Transverse colon (tissue), 4 donors: Measurements from ENCODE around the gene SLC16A1. TPM values are rescaled to one million over a fixed set of nuclear protein-coding genes. Genes with fewer than 3 reads are reported as not detected.

ENCODE experiments used
- DNase-seq: peaks from one replicate; pipeline ENCODE4 v3.0.0-alpha.2; 2019
- H3K27ac ChIP-seq, 4 donors: fragments of 200-600 bp; sonication (generic); 2 replicates each; pipeline ENCODE4 v1.5.1; 2016 to 2018; ENCODE audit warnings: inconsistent platforms in 4 of 4
- H3K27me3 ChIP-seq: fragments of 200-600 bp; sonication (generic); 2 replicates; pipeline ENCODE4 v1.5.1; 2017; ENCODE audit warnings: inconsistent platforms
- H3K36me3 ChIP-seq, 4 donors: fragments of 200-600 bp; sonication (generic); 2 replicates each; pipeline ENCODE4 v1.5.1; 2017 to 2019; ENCODE audit warnings: inconsistent platforms in 4 of 4
- H3K4me1 ChIP-seq, 4 donors: fragments of 200-600 bp; sonication (generic); 2 replicates each; pipeline ENCODE4 v1.5.1; 2017 to 2020; ENCODE audit warnings: inconsistent platforms in 4 of 4
- H3K4me3 ChIP-seq, 4 donors: fragments of 200-600 bp; sonication (generic); 1 replicate in 1 of 4; 2 replicates in 3 of 4; pipeline versions ENCODE4 v1.5.1 to v1.6.1; 2017 to 2019; ENCODE audit warnings: inconsistent platforms in 4 of 4
- H3K9me3 ChIP-seq, 2 donors: fragments of 200-600 bp; sonication (generic); 2 replicates each; pipeline ENCODE4 v1.5.1; 2017 to 2019; ENCODE audit warnings: inconsistent platforms in 2 of 2
- CTCF ChIP-seq, 5 experiments: fragments of 200-600 bp in 3 of 5; fragments of 450-650 bp in 2 of 5; sonication (generic) in 3 of 5; IDR thresholded peaks; 1 replicate in 2 of 5; 2 replicates in 3 of 5; pipeline ENCODE4 v1.5.1; 2016 to 2017; ENCODE audit warnings: antibody characterized with exemption in 5 of 5, inconsistent platforms in 3 of 5, mild to moderate bottlenecking in 2 of 5, moderate library complexity in 1 of 5
- EP300 ChIP-seq: sonication (generic); formaldehyde crosslinking; IDR thresholded peaks from one replicate; pipeline ENCODE4 v1.6.1; 2017; ENCODE audit warnings: antibody characterized with exemption, low read depth
- POLR2A ChIP-seq: fragments of 450-650 bp; IDR thresholded peaks from one replicate; pipeline ENCODE4 v1.6.1; 2016; ENCODE audit warnings: antibody characterized with exemption, mild to moderate bottlenecking, moderate library complexity
- POLR2AphosphoS5 ChIP-seq, 3 donors: sonication (generic); formaldehyde crosslinking; IDR thresholded peaks; one replicate each; pipeline ENCODE4 v1.6.1; 2016; ENCODE audit warnings: antibody characterized with exemption in 3 of 3
- WGBS, 2 donors: methylation state at CpG; one replicate each; pipeline ENCODE4 v1.1.5; 2018; ENCODE audit warnings: low coverage in 1 of 2; 5-methylcytosine and 5-hydroxymethylcytosine counted together
- in situ Hi-C, 4 donors: fragments of 200-750 bp; cut with MboI; loops; one replicate each; pipeline versions ENCODE4 v1.15.0 to v1.15.1; 2017; ENCODE audit warnings: low sequenced_read_pairs in 3 of 4, low pct_ligation_motif_present in 1 of 4, low pct_unique_long_range_greater_than_20kb in 1 of 4
- intact Hi-C: fragments of 100-400 bp; cut with DNase I; formaldehyde crosslinking; loops from one replicate; pipeline ENCODE4 v1.15.1; 2023; ENCODE audit warnings: low total_unique reads
- total RNA-seq, 4 donors: library from RNA; depleted of rRNA; stranded (reverse); fragments of >200 nt; gene quantifications; one replicate each; pipeline ENCODE4 v1.1.0, GENCODE V29; 2016

SLC16A1 gene
- total RNA-seq, 4 donors from 2014 or later: 21.5 to 177 (median 109) TPM

GRCh38 chr1:112902221-112902620 lies 53.8 kb downstream of the SLC16A1 start:
- no peak overlapping the region for H3K4me3 ChIP-seq
- no peaks in the 10 kb centered on the region for H3K27me3 ChIP-seq
- no peak for TF ChIP-seq EP300
- no peak for TF ChIP-seq POLR2AphosphoS5 (IDR thresholded peaks at IDR 0.05)
- no peak for TF ChIP-seq POLR2A
- no peak for TF ChIP-seq CTCF (IDR thresholded peaks at IDR 0.05)
- no peak overlapping the region for H3K27ac ChIP-seq
- intact Hi-C loops: no loop called here
- in situ Hi-C loops: no loop called here
- H3K9me3 ChIP-seq: no peaks in the 10 kb centered on the region
- peaks cover 6 to 36% (median 21%) of the 10 kb centered on the region in 4 donors for H3K4me1 ChIP-seq
- no peak for DNase-seq
- H3K36me3 ChIP-seq: no peaks in the 10 kb centered on the region

- TF ChIP-seq EP300: no peak
- no peak for TF ChIP-seq POLR2A
- no peaks in the 10 kb centered on the region for H3K27me3 ChIP-seq
- no peaks in the 10 kb centered on the region for H3K36me3 ChIP-seq
- intact Hi-C loops (no loop called here), in situ Hi-C loops (no loop called here)
- H3K4me3 ChIP-seq: no peak overlapping the region
- no peak for DNase-seq
- H3K27ac ChIP-seq: no peak overlapping the region
- H3K9me3 ChIP-seq: peaks cover 2 to 3% of the 10 kb centered on the region in 2 donors
- 75 to 83% methylated on average over 2 of the region's 2 CpGs for WGBS, 2 donors
- H3K4me1 ChIP-seq: peaks cover 5 to 31% (median 19%) of the 10 kb centered on the region in 4 donors
Observed at GRCh38 chr1:112901387-112901786, 54.6 kb downstream of the SLC16A1 start.

- DNase-seq: no peak
- intact Hi-C loops (no loop called here), in situ Hi-C loops (no loop called here)
- Histone ChIP-seq H3K4me1 (no peaks in the 10 kb centered on the region), H3K27me3 (no peaks in the 10 kb centered on the region), H3K27ac (no peak overlapping the region), H3K4me3 (no peak overlapping the region), H3K36me3 (no peaks in the 10 kb centered on the region), H3K9me3 (peaks cover 10 to 24% of the 10 kb centered on the region in 2 donors)
- TF ChIP-seq POLR2A: no peak
- no peak for TF ChIP-seq EP300
- TF ChIP-seq CTCF (IDR thresholded peaks at IDR 0.05): no peak
- no peak for TF ChIP-seq POLR2AphosphoS5 (IDR thresholded peaks at IDR 0.05)
Observed at GRCh38 chr1:112896783-112897182, 59.2 kb downstream of the SLC16A1 start.

GRCh38 chr1:112894561-112895011 lies 61.4 kb downstream of the SLC16A1 start:
- TF ChIP-seq POLR2A: no peak
- no peak for TF ChIP-seq POLR2AphosphoS5 (IDR thresholded peaks at IDR 0.05)
- no peak for TF ChIP-seq CTCF (IDR thresholded peaks at IDR 0.05)
- no peak for TF ChIP-seq EP300
- Histone ChIP-seq H3K4me1 (no peaks in the 10 kb centered on the region), H3K36me3 (no peaks in the 10 kb centered on the region), H3K27ac (no peak overlapping the region), H3K27me3 (no peaks in the 10 kb centered on the region), H3K4me3 (no peak overlapping the region), H3K9me3 (peaks cover 10 to 24% of the 10 kb centered on the region in 2 donors)
- intact Hi-C loops: no loop called here
- 94 to 100% methylated on average over 1 to 23 of the region's 35 CpGs for WGBS, 2 donors
- no peak for DNase-seq
- in situ Hi-C loops: no loop called here

GRCh38 chr1:112894010-112894292 lies 62.0 kb downstream of the SLC16A1 start:
- 93 to 97% methylated on average over 3 of the region's 3 CpGs for WGBS, 2 donors

More at GRCh38 chr1:112894010-112894292, 62.0 kb downstream of the SLC16A1 start:
- H3K27me3 ChIP-seq: no peaks in the 10 kb centered on the region
- H3K27ac ChIP-seq: no peak overlapping the region
- no peak overlapping the region for H3K4me3 ChIP-seq
- TF ChIP-seq CTCF (IDR thresholded peaks at IDR 0.05): no peak
- TF ChIP-seq POLR2A: no peak
- TF ChIP-seq EP300: no peak
- no peak for TF ChIP-seq POLR2AphosphoS5 (IDR thresholded peaks at IDR 0.05)
- H3K9me3 ChIP-seq: peaks cover 10 to 24% of the 10 kb centered on the region in 2 donors
- in situ Hi-C loops (no loop called here), intact Hi-C loops (no loop called here)
- no peaks in the 10 kb centered on the region for H3K4me1 ChIP-seq
- H3K36me3 ChIP-seq: no peaks in the 10 kb centered on the region
- DNase-seq: no peak
